ENCODE results near the gene SLC49A4.
"Not testable (repeated sequence)": the region's sequence is repeated elsewhere in the genome, so short reads cannot be mapped to it uniquely, and the experiment has no call there.

The SLC49A4 gene, protein sequence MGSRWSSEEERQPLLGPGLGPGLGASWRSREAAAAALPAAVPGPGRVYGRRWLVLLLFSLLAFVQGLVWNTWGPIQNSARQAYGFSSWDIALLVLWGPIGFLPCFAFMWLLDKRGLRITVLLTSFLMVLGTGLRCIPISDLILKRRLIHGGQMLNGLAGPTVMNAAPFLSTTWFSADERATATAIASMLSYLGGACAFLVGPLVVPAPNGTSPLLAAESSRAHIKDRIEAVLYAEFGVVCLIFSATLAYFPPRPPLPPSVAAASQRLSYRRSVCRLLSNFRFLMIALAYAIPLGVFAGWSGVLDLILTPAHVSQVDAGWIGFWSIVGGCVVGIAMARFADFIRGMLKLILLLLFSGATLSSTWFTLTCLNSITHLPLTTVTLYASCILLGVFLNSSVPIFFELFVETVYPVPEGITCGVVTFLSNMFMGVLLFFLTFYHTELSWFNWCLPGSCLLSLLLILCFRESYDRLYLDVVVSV

DNA sequence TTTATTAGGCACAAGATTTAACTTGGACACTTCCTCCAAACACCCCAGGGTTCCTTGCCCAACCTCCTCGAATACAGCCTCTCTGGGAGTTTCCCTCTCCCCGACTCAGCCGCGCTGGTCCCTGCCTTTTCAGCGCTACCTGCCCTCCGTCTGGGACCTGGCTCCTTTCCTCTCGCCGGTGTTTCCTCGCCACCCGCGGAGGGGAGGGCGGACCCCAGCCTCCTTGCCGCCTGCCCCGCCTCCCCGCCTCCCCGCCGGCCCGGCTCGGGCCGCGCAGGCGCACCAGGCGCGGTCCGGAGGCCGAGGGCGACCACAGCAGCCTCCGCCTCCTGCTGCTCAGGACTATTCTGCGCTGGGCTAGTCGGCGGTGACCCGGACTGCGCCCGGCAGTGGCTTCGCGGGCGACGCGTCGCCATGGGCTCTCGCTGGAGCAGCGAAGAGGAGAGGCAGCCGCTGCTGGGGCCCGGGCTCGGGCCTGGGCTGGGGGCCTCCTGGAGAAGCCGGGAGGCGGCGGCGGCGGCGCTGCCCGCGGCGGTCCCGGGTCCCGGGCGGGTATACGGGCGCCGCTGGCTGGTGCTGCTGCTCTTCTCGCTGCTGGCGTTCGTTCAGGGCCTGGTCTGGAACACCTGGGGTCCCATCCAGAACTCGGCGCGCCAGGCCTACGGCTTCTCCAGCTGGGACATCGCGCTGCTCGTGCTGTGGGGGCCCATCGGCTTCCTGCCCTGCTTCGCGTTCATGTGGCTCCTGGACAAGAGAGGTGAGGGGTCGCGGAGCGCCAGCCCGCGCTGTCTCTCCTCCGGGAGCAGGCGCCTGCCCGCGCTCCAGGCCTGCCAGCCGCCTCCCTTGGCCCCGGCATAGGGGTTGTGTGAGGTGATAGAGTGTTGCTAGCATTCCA lies at the start of gene SLC49A4:
Gene SLC49A4, plus strand, starts transcription at position 291 of the 895 bp plus-strand sequence. Its CDS starts 124 bp downstream, at position 415.
- peak; percentile 57 to 63 for DNase-seq

DNA sequence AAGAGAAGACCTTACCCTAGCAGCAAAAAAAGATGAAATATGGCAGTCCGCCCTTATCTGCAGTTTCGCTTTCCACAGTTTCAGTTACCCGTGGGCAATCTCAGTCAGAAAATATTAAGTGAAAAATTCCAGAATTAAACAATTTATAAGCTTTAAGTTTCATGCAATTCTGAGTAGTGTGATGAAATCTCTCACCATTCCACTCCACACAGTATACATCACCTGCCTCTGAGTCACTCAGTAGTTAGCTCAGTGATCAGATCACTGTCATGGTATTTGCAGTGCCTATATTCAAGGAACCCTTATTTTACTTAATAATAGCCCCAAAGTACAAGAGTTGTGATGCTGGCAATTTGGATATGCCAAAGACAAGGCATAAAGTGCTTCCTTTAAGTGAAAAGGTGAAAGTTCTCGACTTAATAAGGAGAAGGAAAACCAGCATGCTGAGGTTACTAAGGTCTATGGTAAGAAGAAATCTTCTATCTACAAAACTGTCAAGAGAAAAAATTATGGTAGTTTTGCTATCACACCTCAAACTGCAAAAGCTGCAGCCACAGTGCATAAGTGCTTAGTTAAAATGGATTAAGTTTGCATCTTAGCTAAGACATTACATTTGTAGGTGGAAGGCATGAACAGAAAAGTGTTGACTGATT lies 49.4 kb upstream of the SLC49A4 start:
- no peak for DNase-seq

DNA sequence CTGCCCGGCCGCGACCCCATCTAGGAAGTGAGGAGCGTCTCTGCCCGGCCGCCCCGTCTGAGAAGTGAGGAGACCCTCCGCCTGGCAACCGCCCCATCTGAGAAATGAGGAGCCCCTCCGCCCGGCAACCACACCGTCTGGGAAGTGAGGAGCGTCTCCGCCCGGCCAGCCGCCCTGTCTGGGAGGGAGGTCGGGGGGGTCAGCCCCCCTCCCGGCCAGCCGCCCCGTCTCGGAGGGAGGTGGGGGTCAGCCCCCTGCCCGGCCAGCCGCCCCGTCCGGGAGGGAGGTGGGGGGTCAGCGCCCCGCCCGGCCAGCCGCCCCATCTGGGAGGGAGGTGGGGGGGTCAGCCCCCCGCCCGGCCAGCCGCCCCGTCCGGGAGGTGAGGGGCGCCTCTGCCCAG lies 47.6 kb upstream of the SLC49A4 start:
- DNase-seq = not testable (repeated sequence)

DNA sequence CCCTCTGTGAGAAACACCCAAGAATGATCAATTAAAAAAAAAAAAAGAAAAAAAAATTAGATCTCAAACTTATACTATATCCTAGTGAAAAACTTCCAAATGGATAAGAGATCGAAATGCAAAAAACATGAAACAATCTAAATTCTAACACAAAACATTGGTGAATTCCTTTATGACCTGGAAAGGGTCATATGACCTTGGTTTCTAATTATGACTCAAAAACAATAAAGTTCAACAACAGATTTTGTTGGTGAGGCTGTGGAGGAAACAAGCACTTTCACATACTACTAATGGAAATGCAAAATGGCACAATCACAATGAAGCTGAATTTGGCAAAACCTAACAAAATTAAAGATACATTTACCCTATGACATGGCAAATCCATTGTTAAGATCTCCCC lies 46.5 kb upstream of the SLC49A4 start:
- DNase-seq = no peak

DNA sequence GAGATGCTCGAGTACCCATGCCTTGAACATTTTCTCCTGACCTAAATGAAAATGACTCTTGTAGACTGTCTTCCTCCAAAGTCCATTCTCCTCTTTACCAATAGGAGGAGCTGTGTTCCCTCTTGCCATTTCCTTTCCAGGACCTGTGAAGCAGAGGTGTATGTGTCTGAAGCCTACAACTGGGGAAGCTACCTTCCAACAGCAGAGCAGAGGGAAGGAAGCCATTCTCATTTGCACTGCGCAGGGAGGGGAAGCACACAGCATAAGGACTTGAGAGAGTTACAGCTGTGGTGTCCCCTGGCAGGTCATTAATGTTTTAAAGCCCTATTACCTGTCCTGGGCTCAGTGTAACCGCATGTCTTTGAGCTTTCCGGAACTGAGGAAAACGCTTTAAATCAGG lies 39.9 kb upstream of the SLC49A4 start:
- DNase-seq = no peak

DNA sequence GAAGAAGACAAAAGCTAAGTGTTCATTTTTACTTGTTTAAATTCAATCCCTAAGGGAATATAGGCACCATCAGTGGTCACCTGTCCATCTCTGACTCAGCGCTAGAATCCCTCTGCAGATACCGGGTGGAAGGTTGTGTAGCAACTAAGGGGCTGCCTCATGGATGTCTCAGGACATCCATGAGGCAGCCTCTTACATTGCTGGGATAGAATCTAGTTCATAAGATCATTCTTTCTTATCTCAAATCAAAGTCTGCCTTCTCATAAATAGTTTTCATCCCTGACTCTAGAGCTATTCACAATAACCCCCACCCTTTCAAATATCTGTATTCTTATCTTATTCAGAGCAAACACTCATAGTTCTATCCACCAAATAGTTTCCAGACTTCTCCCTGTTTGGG lies 39.4 kb upstream of the SLC49A4 start:
- no peak for DNase-seq

DNA sequence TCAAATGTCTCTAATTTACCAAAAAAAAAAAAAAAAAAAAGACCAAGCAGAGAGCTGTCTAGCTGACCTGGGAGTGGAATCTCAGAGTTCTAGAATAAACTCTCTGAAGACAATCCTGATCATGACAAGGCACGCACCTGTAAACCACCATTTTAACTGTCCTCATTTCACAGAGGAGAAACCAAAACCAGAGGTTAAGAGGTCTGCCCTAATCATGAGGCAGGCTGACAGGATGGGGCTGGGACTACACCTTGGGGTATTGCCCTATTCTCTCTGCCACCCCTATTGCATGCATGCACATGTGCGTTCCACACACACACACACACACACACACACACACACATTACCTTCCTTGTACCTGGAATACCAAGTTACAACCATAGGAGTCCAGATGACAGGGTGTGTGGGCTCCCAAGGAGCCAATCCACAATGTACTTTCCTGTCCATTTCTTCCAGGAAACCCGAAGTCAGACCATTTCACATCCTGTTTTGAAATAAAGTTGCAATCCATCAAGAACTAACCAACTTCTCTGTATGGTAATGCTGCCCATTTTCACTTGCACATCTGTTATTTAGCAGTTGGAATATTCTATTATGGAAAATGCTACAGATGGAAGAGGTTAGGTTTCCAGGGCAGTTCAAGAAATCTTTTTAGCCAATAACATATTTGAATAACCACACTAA lies 35.9 kb upstream of the SLC49A4 start:
- no peak for DNase-seq

DNA sequence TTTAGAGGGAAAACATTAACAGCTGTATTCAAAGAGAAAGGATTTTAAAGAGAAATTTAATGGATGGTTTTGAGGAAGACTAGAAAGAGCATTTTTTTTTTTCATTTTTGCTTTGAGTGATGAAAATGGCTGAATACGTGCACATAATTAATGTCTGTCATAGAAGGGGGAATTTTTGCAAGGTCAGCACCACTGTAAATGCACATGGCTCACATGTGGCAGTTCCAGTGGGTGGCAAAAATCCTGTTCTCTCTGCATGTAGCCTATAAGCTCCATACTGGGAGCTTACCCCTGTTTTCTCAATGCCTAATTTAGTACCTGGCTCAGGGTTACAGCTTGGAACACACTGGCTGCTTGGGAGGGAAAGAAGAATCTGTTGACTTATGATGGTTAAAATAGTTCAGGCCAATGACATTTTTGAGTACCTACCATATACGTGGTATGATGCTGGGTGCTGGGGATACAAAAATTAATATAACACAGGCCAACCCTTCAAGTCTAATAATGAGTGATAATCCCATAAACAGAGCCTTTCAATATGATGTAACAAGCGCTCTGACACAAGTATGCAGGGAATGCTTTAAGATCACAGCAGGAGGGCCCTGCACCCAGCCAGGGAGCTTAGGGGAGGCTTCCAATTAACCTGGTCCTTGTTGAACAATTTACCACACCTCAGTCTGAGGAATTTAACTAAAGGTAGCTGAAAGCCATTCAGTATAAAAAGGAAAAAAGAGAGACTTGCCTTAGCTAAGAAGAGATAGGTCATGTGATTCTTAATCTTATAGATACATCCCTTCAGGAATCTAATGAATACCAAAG lies 34.2 kb upstream of the SLC49A4 start:
- DNase-seq = no peak

DNA sequence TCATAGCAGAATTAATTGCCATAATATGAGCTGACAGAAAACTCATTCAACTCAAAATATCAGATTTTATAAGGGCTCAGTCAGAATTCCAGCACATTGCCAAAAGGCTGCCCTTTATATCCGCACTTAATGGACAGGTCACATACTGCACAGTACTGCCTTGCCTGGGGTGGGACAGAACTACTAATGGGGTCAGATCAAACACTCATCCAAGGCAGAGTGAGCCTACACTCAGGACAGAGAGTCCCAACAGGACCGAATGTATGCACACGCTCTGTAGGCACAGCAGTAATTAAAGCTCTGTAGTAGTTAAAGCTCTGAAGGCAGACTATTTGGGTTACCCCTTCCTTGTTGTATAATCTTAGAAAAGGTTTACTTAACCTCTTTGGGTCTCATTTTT lies 28.4 kb upstream of the SLC49A4 start:
- DNase-seq = no peak

DNA sequence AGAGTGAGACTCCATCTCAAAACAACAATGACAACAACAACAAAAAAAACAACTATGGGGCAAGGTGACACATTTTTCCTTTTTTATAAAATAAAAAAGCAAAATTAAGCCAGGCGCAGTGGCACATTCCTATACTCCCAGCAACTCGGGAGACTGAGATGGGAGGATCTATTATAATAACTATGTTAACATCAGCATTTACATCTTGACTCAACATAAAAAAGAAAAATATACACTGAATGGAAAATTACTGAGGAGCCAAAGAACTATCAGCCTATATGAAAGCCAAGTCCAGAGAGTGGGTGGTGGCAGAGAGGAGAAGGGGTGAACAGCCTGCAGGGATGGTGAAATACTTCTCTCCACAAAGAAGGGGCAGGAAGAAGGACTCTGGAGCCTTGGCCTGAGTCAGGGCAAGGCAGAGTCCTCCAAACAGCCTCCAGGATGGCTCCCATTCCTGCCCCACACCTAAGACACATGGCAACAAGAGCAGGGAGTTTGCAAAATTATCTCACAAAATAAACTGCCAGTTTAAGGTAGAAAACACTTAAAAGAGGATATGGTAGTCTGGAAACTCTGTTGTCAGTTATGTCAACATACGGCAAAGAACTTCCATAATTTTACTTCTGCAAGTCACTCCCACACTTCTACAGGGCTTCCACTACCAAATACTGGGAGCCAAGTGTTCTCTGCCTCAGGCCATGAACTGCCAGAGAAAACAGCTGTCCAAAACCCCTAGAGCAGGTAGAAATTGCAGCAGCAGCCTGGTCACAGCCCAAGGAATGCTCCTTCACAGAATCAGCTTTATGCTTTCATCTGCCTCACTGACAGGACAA lies 27.1 kb upstream of the SLC49A4 start:
- no peak for DNase-seq

DNA sequence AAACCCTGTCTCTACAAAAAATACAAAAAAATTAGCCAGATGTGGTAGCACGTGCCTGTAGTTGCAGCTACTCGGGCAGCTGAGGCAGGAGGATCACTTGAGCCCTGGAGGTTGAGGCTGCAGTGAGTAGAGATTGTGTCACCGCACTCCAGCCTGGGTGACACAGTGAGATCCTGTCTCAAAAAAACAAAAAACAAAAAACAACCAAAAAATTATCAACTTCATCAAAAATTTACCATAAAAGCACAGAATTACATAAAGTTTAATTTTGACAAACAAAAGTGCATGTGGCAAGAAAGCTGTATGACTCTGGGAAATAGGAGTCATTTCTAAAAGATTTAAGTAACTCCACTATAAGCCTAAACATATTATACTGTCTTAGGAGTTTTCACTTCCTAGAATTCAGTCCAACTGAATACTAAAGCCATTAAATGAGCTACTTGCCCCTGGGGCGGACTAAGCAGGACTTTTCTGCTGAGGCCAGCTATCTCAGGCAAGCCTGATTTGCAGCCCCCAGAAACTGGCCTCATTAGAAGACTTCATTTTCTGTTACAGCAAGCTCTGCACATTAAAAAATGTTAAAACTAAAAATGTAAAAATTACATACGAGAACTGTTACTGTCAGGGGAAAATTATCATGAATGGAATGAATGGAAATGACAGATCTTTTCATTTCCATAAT lies 24.2 kb upstream of the SLC49A4 start:
- DNase-seq = no peak

DNA sequence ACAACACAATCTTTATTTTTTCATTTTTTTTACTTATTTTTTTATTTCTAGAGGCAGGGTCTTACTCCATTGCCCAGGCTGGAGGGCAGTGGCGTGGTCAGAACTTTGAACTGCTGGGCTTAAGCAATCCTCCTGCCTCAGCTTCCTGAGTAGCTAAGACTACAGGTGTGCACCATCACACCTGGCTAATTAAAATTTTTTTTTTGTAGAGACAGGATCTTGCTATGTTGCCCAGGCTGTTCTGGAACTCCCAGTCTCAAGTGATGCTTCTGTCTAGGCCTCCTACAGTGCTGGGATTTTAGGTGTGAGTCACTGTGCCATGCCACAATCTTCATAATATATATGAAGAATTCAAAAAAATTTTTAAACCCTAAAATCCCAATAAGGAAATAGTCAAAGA lies 22.0 kb upstream of the SLC49A4 start:
- no peak for DNase-seq

DNA sequence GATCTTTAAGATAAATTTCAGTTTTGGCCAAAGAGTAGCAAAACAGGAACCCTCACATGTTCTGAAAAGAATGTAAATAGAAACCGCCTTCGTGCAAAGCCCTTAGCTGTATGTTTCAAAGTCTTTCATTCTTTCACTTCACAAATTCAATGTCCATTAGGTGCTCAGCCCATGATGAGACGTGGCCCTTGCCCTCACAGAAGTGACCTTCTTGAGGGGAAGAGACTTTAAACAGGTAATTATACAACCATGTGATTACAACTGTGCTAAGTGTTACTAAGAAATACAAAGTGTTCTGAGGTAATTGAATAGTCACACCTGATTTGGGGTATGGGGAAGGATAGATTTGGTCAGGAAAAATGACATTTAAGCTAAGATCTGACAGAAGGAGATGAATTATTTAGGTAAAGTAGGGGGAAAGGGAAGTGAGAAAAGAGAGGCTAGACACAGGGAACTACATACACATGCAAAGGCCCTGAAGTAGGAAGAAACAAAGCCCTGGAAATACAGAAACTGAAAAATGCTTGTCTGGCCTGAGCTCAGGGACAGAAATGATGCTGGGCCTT lies 20.8 kb upstream of the SLC49A4 start:
- no peak for DNase-seq

DNA sequence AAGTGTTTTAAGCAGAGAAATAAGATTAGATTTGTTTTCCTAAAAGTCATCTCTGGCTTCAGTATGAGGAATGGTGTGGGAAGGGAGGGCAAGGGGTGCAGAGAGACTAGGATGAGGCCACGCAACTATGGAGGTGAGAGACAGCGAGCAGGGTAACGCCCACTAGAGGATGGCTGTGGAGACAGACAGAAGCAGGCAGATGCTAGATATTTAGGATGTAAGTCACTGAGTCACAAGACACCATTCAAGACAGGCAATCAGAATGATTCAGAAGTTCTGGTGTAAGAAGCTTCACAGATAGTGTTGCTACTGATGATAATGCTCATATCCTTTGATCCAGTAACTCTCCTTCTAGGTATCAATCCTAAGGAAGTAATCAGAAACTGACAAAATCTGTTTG lies 20.3 kb upstream of the SLC49A4 start:
- no peak for DNase-seq

DNA sequence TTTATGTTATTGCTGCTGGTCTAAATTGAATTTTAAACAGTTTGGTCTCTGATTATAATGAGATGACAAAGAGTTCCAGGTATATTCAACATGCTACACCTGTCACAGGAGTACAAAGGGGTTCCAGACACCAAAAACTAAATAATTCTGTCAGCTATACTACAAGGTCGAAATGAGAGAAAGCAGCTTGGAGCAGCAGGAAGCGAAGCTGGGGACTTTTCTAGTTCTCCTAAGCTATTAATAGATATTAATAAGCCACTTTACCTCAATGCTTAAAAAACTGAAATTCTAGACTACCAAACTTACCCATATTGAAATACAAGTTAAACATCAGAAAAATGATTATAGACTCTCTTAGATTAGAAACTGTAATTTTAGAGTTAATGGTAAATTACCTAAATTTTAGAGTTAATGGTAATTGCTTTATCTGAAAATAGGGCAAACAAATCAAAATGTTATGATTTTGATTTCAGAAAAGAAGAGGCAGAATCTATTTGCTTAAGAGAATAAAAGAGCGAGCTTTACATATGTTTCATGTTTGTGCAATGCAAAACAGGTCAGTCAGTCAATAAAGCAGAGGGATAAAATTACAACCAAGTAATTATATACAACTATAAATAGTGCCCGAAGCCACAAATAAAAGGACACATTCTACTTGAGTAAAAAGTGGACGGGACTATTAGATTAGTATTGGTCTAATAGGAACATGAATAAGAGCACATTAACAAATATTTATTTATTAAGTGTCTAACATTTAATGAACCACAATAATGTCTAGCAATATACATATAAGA lies 18.0 kb upstream of the SLC49A4 start:
- DNase-seq = no peak

DNA sequence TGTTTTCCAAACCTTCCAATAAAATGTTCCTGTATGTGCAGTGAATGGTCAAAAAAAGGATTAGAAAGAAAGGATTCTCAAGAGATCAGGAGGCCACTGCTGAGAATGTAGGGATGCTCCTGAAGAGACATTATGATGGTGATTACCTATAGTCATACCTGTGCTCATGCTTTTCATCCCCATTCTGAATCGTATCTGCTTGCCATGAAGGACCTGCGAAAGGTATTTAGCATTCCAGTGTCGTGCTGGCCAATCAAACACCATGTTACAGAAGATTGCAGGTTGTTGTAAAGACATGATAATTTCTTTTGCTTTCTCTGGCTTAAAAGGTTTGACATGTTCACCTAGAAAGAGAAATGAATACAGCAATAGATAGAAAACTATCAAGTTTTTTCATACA lies 17.3 kb upstream of the SLC49A4 start:
- no peak for DNase-seq

DNA sequence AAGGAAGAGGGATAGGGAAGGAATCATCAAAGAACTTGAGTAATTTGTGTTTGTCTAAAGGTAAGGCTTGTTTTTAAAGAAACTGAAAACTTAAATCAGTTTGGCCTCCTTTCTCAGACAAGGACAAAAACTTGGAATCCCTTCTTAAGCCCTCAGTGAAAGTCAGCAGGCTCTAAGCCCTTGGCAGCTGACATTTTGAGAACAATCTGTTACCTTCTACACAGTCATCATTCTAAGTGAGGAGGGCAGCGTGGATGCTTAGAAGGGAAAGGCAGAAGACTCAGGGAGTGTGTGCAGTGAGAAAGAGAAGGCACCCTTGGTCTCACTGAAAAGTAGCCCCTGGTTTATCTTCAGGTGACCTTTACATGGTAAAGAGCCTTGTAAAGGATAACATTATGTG lies 12.1 kb upstream of the SLC49A4 start:
- DNase-seq = no peak

DNA sequence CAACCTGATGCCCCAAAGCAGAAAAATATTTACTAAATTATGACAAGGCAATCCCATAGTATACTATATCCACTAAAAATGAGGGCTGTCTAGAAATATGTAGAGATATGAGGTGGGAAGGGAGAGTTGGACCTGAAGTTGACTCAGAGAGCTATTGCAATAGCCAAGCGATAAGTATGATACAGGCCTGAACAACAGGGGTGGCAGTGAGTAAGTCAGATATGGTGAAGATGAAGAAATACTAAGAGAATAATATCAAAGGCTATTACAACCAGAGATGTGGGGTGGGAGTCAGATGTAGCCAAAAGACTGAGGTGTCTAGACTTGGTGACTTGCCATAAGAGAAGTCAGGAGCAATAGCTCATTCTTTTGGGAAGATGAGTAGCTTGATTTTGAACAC lies 10.4 kb upstream of the SLC49A4 start:
- DNase-seq = no peak

DNA sequence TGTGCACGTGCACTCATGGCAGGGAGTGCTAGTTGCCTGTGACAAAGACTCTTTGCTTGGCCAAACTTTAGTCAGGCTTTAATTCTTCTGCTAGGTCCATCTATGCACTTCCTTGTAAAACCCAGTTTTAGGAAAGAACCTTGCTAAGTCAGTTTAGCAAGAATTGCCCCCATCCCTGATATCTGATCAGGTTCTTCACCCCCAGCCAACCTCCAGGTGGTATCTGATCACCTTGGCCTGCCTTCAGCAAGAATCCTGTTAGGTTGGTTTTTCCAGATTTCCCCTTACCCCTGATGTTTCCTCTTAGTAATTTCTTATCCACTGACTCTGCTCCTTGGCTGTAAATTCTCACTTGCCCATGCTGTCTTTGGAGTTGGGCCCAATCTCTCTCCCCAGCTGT lies 9.6 kb upstream of the SLC49A4 start:
- DNase-seq = no peak

Data from stimulated activated CD4-positive, alpha-beta T cell treated with anti-CD3 and anti-CD28 coated beads, Interleukin-4, amount 100 ng/mL, for 4 hours (primary cell).